RPMI7951 (cell line): ENCODE data around the gene C5orf63. TPM values are rescaled to one million over a fixed set of nuclear protein-coding genes. Genes with fewer than 3 reads are reported as not detected.
"Not testable (repeated sequence)": the region's sequence is repeated elsewhere in the genome, so short reads cannot be mapped to it uniquely, and the experiment has no call there.

Experiments used
- DNase-seq: peaks from one replicate; pipeline ENCODE4 v3.0.0-alpha.2; 2012; ENCODE audit warnings: low read depth
- total RNA-seq: library from RNA; depleted of rRNA; stranded (reverse); fragments of >200 nt; shearing (Covaris generic); gene quantifications from 2 replicates; pipeline ENCODE4 v1.2.3, GENCODE V29; 2014

The C5orf63 gene
- total RNA-seq, 1 experiment from 2014 or later: 8.3 TPM

GRCh38 chr5:127031863-127032232 lies 41.5 kb downstream of the C5orf63 start:
- DNase-seq: peak; percentile 15

- peak; percentile 15 for DNase-seq
Measured at GRCh38 chr5:127031147-127031862, 42.0 kb downstream of the C5orf63 start.

- DNase-seq: peak; percentile 93
Measured at GRCh38 chr5:127030259-127031146, 42.8 kb downstream of the C5orf63 start, which contains the start of gene MARCHF3. TSS of gene MARCHF3 (minus strand) at chr5:127030558. CDS start at chr5:126918171, 112,387 bp downstream.

GRCh38 chr5:127029581-127030258 lies 43.6 kb downstream of the C5orf63 start:
- peak; percentile 73 for DNase-seq

- no peak for DNase-seq
Measured at GRCh38 chr5:127028822-127029457, 44.4 kb downstream of the C5orf63 start.

- DNase-seq: no peak
Measured at GRCh38 chr5:127027539-127027938, 45.8 kb downstream of the C5orf63 start.

- DNase-seq: no peak
Measured at GRCh38 chr5:127026166-127026565, 47.1 kb downstream of the C5orf63 start.

GRCh38 chr5:127025467-127025866 lies 47.8 kb downstream of the C5orf63 start:
- no peak for DNase-seq

GRCh38 chr5:127024821-127025220 lies 48.5 kb downstream of the C5orf63 start:
- DNase-seq: no peak

GRCh38 chr5:127023552-127024191 lies 49.6 kb downstream of the C5orf63 start:
- DNase-seq: not testable (repeated sequence)

- DNase-seq: no peak
Measured at GRCh38 chr5:127022846-127023245, 50.5 kb downstream of the C5orf63 start.

- DNase-seq: no peak
Measured at GRCh38 chr5:127019928-127020327, 53.4 kb downstream of the C5orf63 start.

GRCh38 chr5:127016722-127017121 lies 56.6 kb downstream of the C5orf63 start:
- not testable (repeated sequence) for DNase-seq

- no peak for DNase-seq
Measured at GRCh38 chr5:127015716-127016115, 57.6 kb downstream of the C5orf63 start.

- DNase-seq: no peak
Measured at GRCh38 chr5:127014573-127014972, 58.7 kb downstream of the C5orf63 start.

GRCh38 chr5:127013407-127013806 lies 59.9 kb downstream of the C5orf63 start:
- no peak for DNase-seq

- peak; percentile 78 for DNase-seq
Measured at GRCh38 chr5:127012916-127013315, 60.4 kb downstream of the C5orf63 start.

GRCh38 chr5:127011961-127012644 lies 61.2 kb downstream of the C5orf63 start:
- DNase-seq: peak; percentile 26

GRCh38 chr5:127011153-127011552 lies 62.1 kb downstream of the C5orf63 start:
- peak; percentile 94 for DNase-seq

- peak; percentile 21 for DNase-seq
Measured at GRCh38 chr5:127010362-127010761, 62.9 kb downstream of the C5orf63 start.

- DNase-seq: no peak
Measured at GRCh38 chr5:127009784-127010183, 63.5 kb downstream of the C5orf63 start.
